Heart left ventricle (tissue), 13 donors: Measurements from ENCODE around the gene SPTBN2.
"Not testable (repeated sequence)": the region's sequence is repeated elsewhere in the genome, so short reads cannot be mapped to it uniquely, and the experiment has no call there.

Source experiments
- CTCF ChIP-seq, 12 donors: fragments of 200-600 bp; sonication (generic) in 4 of 12; IDR thresholded peaks; one replicate each; pipeline versions ENCODE4 v1.5.0 to v1.8.0; 2018 to 2022; ENCODE audit warnings: antibody characterized with exemption in 12 of 12, mild to moderate bottlenecking in 5 of 12
- POLR2A ChIP-seq, 2 donors: fragments of 450-650 bp; IDR thresholded peaks; one replicate each; pipeline ENCODE4 v1.6.1; 2017; ENCODE audit warnings: antibody characterized with exemption in 2 of 2, mild to moderate bottlenecking in 2 of 2, moderate library complexity in 2 of 2
- donor health status: ischemic (EF 13 %, LVEDD 7.1; RV severe dilation, severe dysfunction).
- donor health status: DM: no; HTN: yes; CAD: no.
- donor health status: DM: no; HTN: no; CAD: no.
- donor health status: ischemic (EF 25% LVEDD 6.9; RV normal size, moderate dysfunction).
- donor health status: ischemic (EF 25% LVEDD 5.7; RV mildly dilated, moderate dysfunction).
- donor health status: ischemic (EF 35%, LVEDD 5.7; RV mildly dilated, moderate dysfunction).
- donor health status: nonischemic (EF 11% LVEDD 7.7; RV severe dilation, severe dysfunction).
- donor health status: DM: yes; HTN: yes; CAD: no.
- donor health status: PGD.
- donor health status: ischemic (EF 29% LVEDD 5.4; RV normal size, mild dysfunction).
- donor health status: nonischemic (EF 23%, LVEDD 6.1; RV moderate dilation, normal function).

GRCh38 chr11:66639814-66640340, 89.1 kb downstream of the SPTBN2 start:
- not testable (repeated sequence) for TF ChIP-seq CTCF, POLR2A (IDR thresholded peaks at IDR 0.05)
